Peyer's patch (tissue), 4 donors: ENCODE results near the gene FOXL1.

Experiments used
- POLR2A ChIP-seq, 2 donors: fragments of 450-650 bp; IDR thresholded peaks; one replicate each; pipeline ENCODE4 v1.5.1; 2017; ENCODE audit warnings: antibody characterized with exemption in 2 of 2, mild to moderate bottlenecking in 2 of 2, moderate library complexity in 2 of 2
- TF ChIP-seq, protein P1 (sequence below), 6 experiments: fragments of 450-650 bp in 4 of 6; fragments of 200-600 bp in 2 of 6; sonication (generic) in 1 of 6; IDR thresholded peaks; one replicate each; pipeline ENCODE4 v1.5.1; 2017 to 2019; ENCODE audit warnings: antibody characterized with exemption in 6 of 6, mild to moderate bottlenecking in 3 of 6, moderate library complexity in 1 of 6

DNA sequence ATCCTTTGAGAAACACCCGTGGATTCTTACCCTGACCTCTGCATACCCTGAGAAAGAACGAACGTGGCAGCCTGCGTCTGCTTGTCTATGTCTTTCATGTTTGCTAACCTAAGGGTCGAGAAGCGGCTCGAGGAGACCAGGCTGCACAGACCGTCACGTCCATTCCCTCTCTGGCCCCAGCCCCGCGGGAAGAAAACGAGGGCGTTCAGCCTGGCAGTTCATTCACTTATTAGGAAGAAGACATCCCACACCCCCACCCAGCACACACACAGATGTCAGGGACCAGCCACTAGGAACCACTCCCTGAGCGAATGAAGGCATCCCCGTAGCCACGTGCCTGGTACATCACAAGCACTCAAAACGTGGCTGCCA, 22.7 kb upstream of the FOXL1 start:
- TF ChIP-seq, protein P1, sequence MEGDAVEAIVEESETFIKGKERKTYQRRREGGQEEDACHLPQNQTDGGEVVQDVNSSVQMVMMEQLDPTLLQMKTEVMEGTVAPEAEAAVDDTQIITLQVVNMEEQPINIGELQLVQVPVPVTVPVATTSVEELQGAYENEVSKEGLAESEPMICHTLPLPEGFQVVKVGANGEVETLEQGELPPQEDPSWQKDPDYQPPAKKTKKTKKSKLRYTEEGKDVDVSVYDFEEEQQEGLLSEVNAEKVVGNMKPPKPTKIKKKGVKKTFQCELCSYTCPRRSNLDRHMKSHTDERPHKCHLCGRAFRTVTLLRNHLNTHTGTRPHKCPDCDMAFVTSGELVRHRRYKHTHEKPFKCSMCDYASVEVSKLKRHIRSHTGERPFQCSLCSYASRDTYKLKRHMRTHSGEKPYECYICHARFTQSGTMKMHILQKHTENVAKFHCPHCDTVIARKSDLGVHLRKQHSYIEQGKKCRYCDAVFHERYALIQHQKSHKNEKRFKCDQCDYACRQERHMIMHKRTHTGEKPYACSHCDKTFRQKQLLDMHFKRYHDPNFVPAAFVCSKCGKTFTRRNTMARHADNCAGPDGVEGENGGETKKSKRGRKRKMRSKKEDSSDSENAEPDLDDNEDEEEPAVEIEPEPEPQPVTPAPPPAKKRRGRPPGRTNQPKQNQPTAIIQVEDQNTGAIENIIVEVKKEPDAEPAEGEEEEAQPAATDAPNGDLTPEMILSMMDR (IDR thresholded peaks at IDR 0.05) = no peak
- TF ChIP-seq POLR2A (IDR thresholded peaks at IDR 0.05) = no peak
